ENCODE results near the gene RAB39A. TPM values are rescaled to one million over a fixed set of nuclear protein-coding genes. Genes with fewer than 3 reads are reported as not detected.
A peak's percentile ranks its signal among the peaks of the same experiment; 100 is the strongest.

Gene RAB39A
- total and polyA plus RNA-seq, 2 experiments from 2014 or later, result 0.43 TPM; not detected in 1

DNA sequence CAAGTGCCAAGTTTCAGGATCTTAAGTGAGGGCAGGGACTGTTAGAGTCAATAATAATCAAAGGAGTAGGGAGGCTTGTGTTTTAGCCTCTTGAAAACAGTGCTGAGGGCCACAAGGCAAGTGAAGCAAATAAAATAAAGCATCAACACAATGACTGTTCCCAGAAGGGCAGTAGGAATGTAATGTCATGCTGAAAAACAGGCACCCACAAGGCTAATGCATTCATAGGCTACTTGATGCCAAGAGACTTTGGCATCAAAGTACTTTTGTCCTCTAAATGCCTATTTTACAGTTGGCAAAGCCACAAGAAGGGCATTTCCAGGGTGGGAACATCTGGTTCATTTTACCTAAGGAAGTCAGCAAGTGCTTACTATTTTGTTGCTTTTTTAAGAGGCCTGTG lies 22.9 kb downstream of the RAB39A start:
- no peak for DNase-seq (ENCODE audit: low spot score)
- TF ChIP-seq EZH2 (IDR thresholded peaks at IDR 0.05; ENCODE audit: borderline replicate concordance), result no peak
- TF ChIP-seq CTCF (IDR thresholded peaks at IDR 0.05; ENCODE audit: poor library complexity), result no peak
- TF ChIP-seq EZH2phosphoT487 (IDR thresholded peaks at IDR 0.05; ENCODE audit: low read depth, severe bottlenecking, unreplicated experiment), result no peak
- Histone ChIP-seq H3K9me3 (ENCODE audit: low read depth) (no peaks in the 10 kb centered on the region), H3K79me2 (no peaks in the 10 kb centered on the region), H3K27ac (no peak overlapping the region), H3K4me3 (no peak overlapping the region), H3K36me3 (replicated peaks; ENCODE audit: insufficient read depth, low read depth) (no peaks in the 10 kb centered on the region), H4K20me1 (ENCODE audit: insufficient read depth, poor library complexity, severe bottlenecking) (no peaks in the 10 kb centered on the region), H3K4me2 (no peak overlapping the region), H3K27me3 (no peaks in the 10 kb centered on the region), H3K4me1 (ENCODE audit: insufficient read depth) (no peaks in the 10 kb centered on the region), H3K9me2 (replicated peaks; ENCODE audit: insufficient read depth) (no peaks in the 10 kb centered on the region), H2AFZ (no peak overlapping the region)

DNA sequence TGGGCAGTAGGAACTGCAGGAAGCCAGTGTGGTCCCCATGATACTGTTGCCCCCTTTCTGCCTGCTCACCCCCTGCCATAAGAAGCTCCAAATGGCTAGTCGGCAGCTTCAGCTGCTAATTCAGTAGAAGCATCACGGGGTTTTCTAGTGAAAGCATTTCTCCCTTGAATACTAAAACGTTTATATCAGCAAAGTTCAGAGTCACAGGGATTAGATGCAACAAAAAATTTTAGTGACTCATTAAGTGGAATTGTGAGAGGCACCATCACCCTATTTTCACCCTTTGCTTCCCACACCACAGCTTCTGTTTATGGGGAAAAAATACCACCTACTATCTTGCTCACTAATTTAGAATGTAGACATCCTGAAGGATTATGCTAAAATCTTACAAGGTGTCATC lies 25.2 kb downstream of the RAB39A start:
- WGBS (ENCODE audit: low lambda C conversion rate, missing lambda C conversion rate), result 59% methylated on average over 3 of the region's 3 CpGs
- Histone ChIP-seq H3K9me2 (replicated peaks; ENCODE audit: insufficient read depth) (no peaks in the 10 kb centered on the region), H3K4me1 (ENCODE audit: insufficient read depth) (no peaks in the 10 kb centered on the region), H4K20me1 (ENCODE audit: insufficient read depth, poor library complexity, severe bottlenecking) (no peaks in the 10 kb centered on the region), H3K79me2 (no peaks in the 10 kb centered on the region), H2AFZ (no peak overlapping the region), H3K4me3 (no peak overlapping the region), H3K27me3 (no peaks in the 10 kb centered on the region), H3K27ac (no peak overlapping the region), H3K9me3 (ENCODE audit: low read depth) (no peaks in the 10 kb centered on the region), H3K4me2 (no peak overlapping the region), H3K36me3 (replicated peaks; ENCODE audit: insufficient read depth, low read depth) (no peaks in the 10 kb centered on the region)
- TF ChIP-seq EZH2 (IDR thresholded peaks at IDR 0.05; ENCODE audit: borderline replicate concordance), result no peak
- no peak for TF ChIP-seq CTCF (IDR thresholded peaks at IDR 0.05; ENCODE audit: poor library complexity)
- TF ChIP-seq EZH2phosphoT487 (IDR thresholded peaks at IDR 0.05; ENCODE audit: low read depth, severe bottlenecking, unreplicated experiment), result no peak
- DNase-seq (ENCODE audit: low spot score), result no peak

GRCh38 chr11:107956543-107956942 lies 28.3 kb downstream of the RAB39A start:
- TF ChIP-seq EZH2 (IDR thresholded peaks at IDR 0.05; ENCODE audit: borderline replicate concordance) (no peak), EZH2phosphoT487 (IDR thresholded peaks at IDR 0.05; ENCODE audit: low read depth, severe bottlenecking, unreplicated experiment) (no peak)
- H3K9me3 ChIP-seq (ENCODE audit: low read depth), result no peaks in the 10 kb centered on the region
- 90% methylated on average over 1 of the region's 1 CpG for WGBS (ENCODE audit: low lambda C conversion rate, missing lambda C conversion rate)
- no peaks in the 10 kb centered on the region for H3K27me3 ChIP-seq
- no peaks in the 10 kb centered on the region for H3K36me3 ChIP-seq (replicated peaks; ENCODE audit: insufficient read depth, low read depth)
- H3K4me3 ChIP-seq, result no peak overlapping the region
- no peaks in the 10 kb centered on the region for H4K20me1 ChIP-seq (ENCODE audit: insufficient read depth, poor library complexity, severe bottlenecking)
- no peaks in the 10 kb centered on the region for H3K79me2 ChIP-seq
- no peaks in the 10 kb centered on the region for H3K9me2 ChIP-seq (replicated peaks; ENCODE audit: insufficient read depth)
- no peak for DNase-seq (ENCODE audit: low spot score)
- no peaks in the 10 kb centered on the region for H3K4me1 ChIP-seq (ENCODE audit: insufficient read depth)
- H2AFZ ChIP-seq, result no peak overlapping the region
- no peak overlapping the region for H3K27ac ChIP-seq
- H3K4me2 ChIP-seq, result no peak overlapping the region

- Histone ChIP-seq H4K20me1 (ENCODE audit: insufficient read depth, poor library complexity, severe bottlenecking) (no peaks in the 10 kb centered on the region), H3K79me2 (no peaks in the 10 kb centered on the region), H3K9me2 (replicated peaks; ENCODE audit: insufficient read depth) (no peaks in the 10 kb centered on the region), H2AFZ (no peak overlapping the region), H3K36me3 (replicated peaks; ENCODE audit: insufficient read depth, low read depth) (no peaks in the 10 kb centered on the region), H3K4me2 (peak overlapping the region; percentile 15), H3K27ac (no peak overlapping the region), H3K27me3 (no peaks in the 10 kb centered on the region), H3K4me3 (no peak overlapping the region), H3K4me1 (ENCODE audit: insufficient read depth) (no peaks in the 10 kb centered on the region), H3K9me3 (ENCODE audit: low read depth) (no peaks in the 10 kb centered on the region)
- DNase-seq (ENCODE audit: low spot score), result no peak
- TF ChIP-seq CTCF (IDR thresholded peaks at IDR 0.05; ENCODE audit: poor library complexity) (no peak), EZH2 (IDR thresholded peaks at IDR 0.05; ENCODE audit: borderline replicate concordance) (no peak), EZH2phosphoT487 (IDR thresholded peaks at IDR 0.05; ENCODE audit: low read depth, severe bottlenecking, unreplicated experiment) (no peak)
- WGBS (ENCODE audit: low lambda C conversion rate, missing lambda C conversion rate), result 20% methylated on average over 1 of the region's 1 CpG
Measured at GRCh38 chr11:107957109-107957588, 28.9 kb downstream of the RAB39A start.

Measured in hepatocyte (in vitro differentiated cells).